Fibroblast of lung (primary cell): ENCODE results near the gene DNAAF2. TPM values are rescaled to one million over a fixed set of nuclear protein-coding genes. Genes with fewer than 3 reads are reported as not detected.

Source experiments
- DNase-seq, 2 donors: peaks; one replicate each; pipeline versions ENCODE4 v3.0.0 to v3.0.0-alpha.2; 2010; ENCODE audit warnings: low read depth in 2 of 2
- H2AFZ ChIP-seq: 2 replicates; pipeline ENCODE4 v1.5.1; 2012; ENCODE audit warnings: low read length, control low read depth, inconsistent platforms
- H3K27ac ChIP-seq: 2 replicates; pipeline ENCODE4 v1.5.1; 2011; ENCODE audit warnings: low read length, control low read depth; ENCODE audit not compliant: insufficient read depth
- H3K27me3 ChIP-seq: 2 replicates; pipeline ENCODE4 v1.5.1; 2011; ENCODE audit warnings: mild to moderate bottlenecking, low read length; ENCODE audit not compliant: control insufficient read depth, insufficient read depth
- H3K36me3 ChIP-seq: 2 replicates; pipeline ENCODE4 v1.5.1; 2011; ENCODE audit warnings: low read length; ENCODE audit not compliant: control insufficient read depth, insufficient read depth
- H3K4me1 ChIP-seq: 2 replicates; pipeline ENCODE4 v1.5.1; 2011; ENCODE audit warnings: low read length; ENCODE audit not compliant: control insufficient read depth, insufficient read depth; ENCODE audit errors: extremely low read depth
- H3K4me2 ChIP-seq: 2 replicates; pipeline ENCODE4 v1.5.1; 2011; ENCODE audit warnings: low read length, control low read depth; ENCODE audit not compliant: insufficient read depth; ENCODE audit errors: extremely low read depth
- H3K4me3 ChIP-seq, 4 experiments: fragments of 200-600 bp in 1 of 4; sonication (generic) in 1 of 4; replicated peaks in 1 of 4; 2 replicates each; pipeline ENCODE4 v1.5.1; 2011 to 2016; ENCODE audit warnings: low read length in 4 of 4, low read depth in 3 of 4, mild to moderate bottlenecking in 3 of 4, control low read depth in 2 of 4, inconsistent platforms in 1 of 4, mixed read lengths in 1 of 4; ENCODE audit not compliant: insufficient read depth in 1 of 4; ENCODE audit errors: control extremely low read depth in 1 of 4
- H3K79me2 ChIP-seq: 2 replicates; pipeline ENCODE4 v1.5.1; 2012; ENCODE audit warnings: mild to moderate bottlenecking, low read length, inconsistent platforms; ENCODE audit not compliant: control insufficient read depth, insufficient read depth
- H3K9ac ChIP-seq: 2 replicates; pipeline ENCODE4 v1.5.1; 2011; ENCODE audit warnings: mild to moderate bottlenecking, low read length, control low read depth; ENCODE audit not compliant: insufficient read depth
- H3K9me3 ChIP-seq: 2 replicates; pipeline ENCODE4 v1.5.1; 2012; ENCODE audit warnings: low read depth, low read length; ENCODE audit not compliant: control insufficient read depth, insufficient read depth
- H4K20me1 ChIP-seq: 2 replicates; pipeline ENCODE4 v1.5.1; 2011; ENCODE audit warnings: low read length; ENCODE audit not compliant: control insufficient read depth, insufficient read depth; ENCODE audit errors: extremely low read depth
- CTCF ChIP-seq, 2 donors: IDR thresholded peaks in 1 of 2; conservative IDR thresholded peaks in 1 of 2; 1 replicate in 1 of 2; 2 replicates in 1 of 2; pipeline ENCODE4 v1.5.1; 2011 to 2012; ENCODE audit warnings: low read length in 2 of 2, control low read depth in 1 of 2, inconsistent platforms in 1 of 2, low read depth in 1 of 2, mild to moderate bottlenecking in 1 of 2
- EZH2 ChIP-seq: IDR thresholded peaks from 2 replicates; pipeline ENCODE4 v1.5.1; 2012; ENCODE audit warnings: low read length, control low read depth, mild to moderate bottlenecking; ENCODE audit errors: missing control alignments
- polyA plus RNA-seq, 2 donors: library from polyadenylated mRNA; depleted of rRNA in 1 of 2; stranded (reverse) in 1 of 2; unstranded in 1 of 2; fragments of >200 nt; gene quantifications; 2 replicates each; pipeline ENCODE4 v1.2.1, GENCODE V29; 2011 to 2012; ENCODE audit warnings: missing spikeins in 1 of 2
- total RNA-seq: library from RNA; depleted of rRNA; stranded (reverse); fragments of >200 nt; gene quantifications from 2 replicates; pipeline ENCODE4 v1.2.1, GENCODE V29; 2014

Gene DNAAF2
- total and polyA plus RNA-seq, 2 donors (not counting 1 experiment from before 2014, with no cell fraction given), result 6.5 to 9.1 TPM

- H2AFZ ChIP-seq, result no peak overlapping the region
- no peaks in the 10 kb centered on the region for H3K4me1 ChIP-seq
- no peaks in the 10 kb centered on the region for H3K27me3 ChIP-seq
- H3K9me3 ChIP-seq, result no peaks in the 10 kb centered on the region
- no peaks in the 10 kb centered on the region for H4K20me1 ChIP-seq
- no peak overlapping the region for H3K9ac ChIP-seq
- no peak overlapping the region for H3K4me2 ChIP-seq
- TF ChIP-seq EZH2, result no peak
- TF ChIP-seq CTCF (conservative IDR thresholded peaks at IDR 0.05 in 1 of 2, IDR thresholded peaks at IDR 0.05 in 1 of 2; ENCODE audit: low read depth in 1 of 2, low read length in 2 of 2), result no peak
- no peak overlapping the region for H3K4me3 ChIP-seq
- no peaks in the 10 kb centered on the region for H3K36me3 ChIP-seq
- H3K27ac ChIP-seq, result no peak overlapping the region
- H3K79me2 ChIP-seq, result no peaks in the 10 kb centered on the region
- DNase-seq, result no peak
These were observed 18.5 kb upstream of the DNAAF2 start for GRCh38 chr14:49653508-49653907.

- H3K9me3 ChIP-seq, result no peaks in the 10 kb centered on the region
- no peak for DNase-seq
- H3K36me3 ChIP-seq, result peaks cover 4% of the 10 kb centered on the region
- no peak for TF ChIP-seq EZH2
- no peak for TF ChIP-seq CTCF (conservative IDR thresholded peaks at IDR 0.05 in 1 of 2, IDR thresholded peaks at IDR 0.05 in 1 of 2; ENCODE audit: low read depth in 1 of 2, low read length in 2 of 2)
- no peak overlapping the region for H3K4me2 ChIP-seq
- H2AFZ ChIP-seq, result no peak overlapping the region
- H4K20me1 ChIP-seq, result no peaks in the 10 kb centered on the region
- peaks cover 2% of the 10 kb centered on the region for H3K4me1 ChIP-seq
- no peaks in the 10 kb centered on the region for H3K27me3 ChIP-seq
- no peak overlapping the region for H3K4me3 ChIP-seq
- H3K9ac ChIP-seq, result no peak overlapping the region
- H3K27ac ChIP-seq, result no peak overlapping the region
- H3K79me2 ChIP-seq, result peaks cover 21% of the 10 kb centered on the region
These were observed 7.1 kb upstream of the DNAAF2 start for GRCh38 chr14:49642163-49642562.

- no peak overlapping the region for H3K4me2 ChIP-seq
- DNase-seq, result peak; percentile 23 to 63
- H3K9me3 ChIP-seq, result no peaks in the 10 kb centered on the region
- H3K9ac ChIP-seq, result no peak overlapping the region
- H4K20me1 ChIP-seq, result no peaks in the 10 kb centered on the region
- H3K27ac ChIP-seq, result no peak overlapping the region
- H3K79me2 ChIP-seq, result peaks cover 25% of the 10 kb centered on the region
- no peak for TF ChIP-seq CTCF (conservative IDR thresholded peaks at IDR 0.05 in 1 of 2, IDR thresholded peaks at IDR 0.05 in 1 of 2; ENCODE audit: low read depth in 1 of 2, low read length in 2 of 2)
- no peak for TF ChIP-seq EZH2
- peaks cover 2% of the 10 kb centered on the region for H3K4me1 ChIP-seq
- H3K4me3 ChIP-seq, result no peak overlapping the region
- H3K27me3 ChIP-seq, result no peaks in the 10 kb centered on the region
- no peak overlapping the region for H2AFZ ChIP-seq
- H3K36me3 ChIP-seq, result peaks cover 4% of the 10 kb centered on the region
These were observed 6.7 kb upstream of the DNAAF2 start for GRCh38 chr14:49641697-49642129.
